Loucy (cell line): ENCODE measurements around the gene MRPL18.

ENCODE experiments used
- H2AFZ ChIP-seq: fragments of 200-600 bp; sonication (generic); 2 replicates; pipeline ENCODE4 v1.6.0; 2016; ENCODE audit warnings: antibody characterized with exemption, mild to moderate bottlenecking, low read length, moderate library complexity
- H3F3A ChIP-seq: fragments of 200-600 bp; 2 replicates; pipeline ENCODE4 v1.6.0; 2016; ENCODE audit warnings: antibody characterized with exemption, low read depth, mild to moderate bottlenecking
- H3K27me3 ChIP-seq: fragments of 200-600 bp; sonication (generic); 2 replicates; pipeline ENCODE4 v1.6.1; 2014; ENCODE audit warnings: low read length, mild to moderate bottlenecking; ENCODE audit not compliant: insufficient read depth, poor library complexity, severe bottlenecking
- H3K36me3 ChIP-seq: fragments of 200-600 bp; sonication (generic); 2 replicates; pipeline ENCODE4 v1.6.1; 2016; ENCODE audit warnings: low read length; ENCODE audit not compliant: insufficient read depth
- H3K4me1 ChIP-seq: fragments of 200-600 bp; sonication (generic); 2 replicates; pipeline ENCODE4 v1.5.1; 2014; ENCODE audit warnings: low read length, mild to moderate bottlenecking; ENCODE audit not compliant: insufficient read depth, poor library complexity, severe bottlenecking
- H3K4me2 ChIP-seq: fragments of 200-600 bp; sonication (generic); 2 replicates; pipeline ENCODE4 v1.6.0; 2014; ENCODE audit warnings: antibody characterized with exemption, low read length, low read depth, mild to moderate bottlenecking; ENCODE audit not compliant: poor library complexity, severe bottlenecking
- H3K4me3 ChIP-seq: fragments of 200-600 bp; sonication (generic); 2 replicates; pipeline ENCODE4 v1.5.1; 2014; ENCODE audit warnings: low read length, mild to moderate bottlenecking, mixed read lengths; ENCODE audit not compliant: poor library complexity, severe bottlenecking
- H3K79me2 ChIP-seq: fragments of 200-600 bp; sonication (generic); 2 replicates; pipeline ENCODE4 v1.6.1; 2014; ENCODE audit warnings: low read length; ENCODE audit not compliant: insufficient read depth
- H3K9ac ChIP-seq: fragments of 200-600 bp; sonication (generic); 2 replicates; pipeline ENCODE4 v1.6.0; 2014; ENCODE audit warnings: mild to moderate bottlenecking, low read depth, low read length, moderate library complexity; ENCODE audit not compliant: poor library complexity, severe bottlenecking
- H3K9me2 ChIP-seq: fragments of 200-600 bp; sonication (generic); replicated peaks from 2 replicates; pipeline ENCODE4 v1.6.1; 2016; ENCODE audit warnings: low read depth, low read length, mixed read lengths
- H3K9me3 ChIP-seq: fragments of 200-600 bp; sonication (generic); 2 replicates; pipeline ENCODE4 v1.6.1; 2014; ENCODE audit warnings: mild to moderate bottlenecking, antibody characterized with exemption, low read length, low read depth; ENCODE audit not compliant: insufficient read depth
- H4K20me1 ChIP-seq: fragments of 200-600 bp; sonication (generic); 2 replicates; pipeline ENCODE4 v1.6.0; 2014; ENCODE audit warnings: antibody characterized with exemption, low read length, mild to moderate bottlenecking; ENCODE audit not compliant: insufficient read depth, poor library complexity, severe bottlenecking
- EZH2phosphoT487 ChIP-seq: fragments of 200-600 bp; IDR thresholded peaks from 2 replicates; pipeline ENCODE4 v1.6.1; 2018; ENCODE audit warnings: antibody characterized with exemption, mild to moderate bottlenecking, moderate library complexity, borderline replicate concordance
- TF ChIP-seq, protein P1 (sequence below): fragments of 200-600 bp; sonication (generic); conservative IDR thresholded peaks from 2 replicates; pipeline ENCODE4 v1.5.1; 2014; ENCODE audit warnings: mild to moderate bottlenecking, antibody characterized with exemption, low read length

The MRPL18 gene

DNA sequence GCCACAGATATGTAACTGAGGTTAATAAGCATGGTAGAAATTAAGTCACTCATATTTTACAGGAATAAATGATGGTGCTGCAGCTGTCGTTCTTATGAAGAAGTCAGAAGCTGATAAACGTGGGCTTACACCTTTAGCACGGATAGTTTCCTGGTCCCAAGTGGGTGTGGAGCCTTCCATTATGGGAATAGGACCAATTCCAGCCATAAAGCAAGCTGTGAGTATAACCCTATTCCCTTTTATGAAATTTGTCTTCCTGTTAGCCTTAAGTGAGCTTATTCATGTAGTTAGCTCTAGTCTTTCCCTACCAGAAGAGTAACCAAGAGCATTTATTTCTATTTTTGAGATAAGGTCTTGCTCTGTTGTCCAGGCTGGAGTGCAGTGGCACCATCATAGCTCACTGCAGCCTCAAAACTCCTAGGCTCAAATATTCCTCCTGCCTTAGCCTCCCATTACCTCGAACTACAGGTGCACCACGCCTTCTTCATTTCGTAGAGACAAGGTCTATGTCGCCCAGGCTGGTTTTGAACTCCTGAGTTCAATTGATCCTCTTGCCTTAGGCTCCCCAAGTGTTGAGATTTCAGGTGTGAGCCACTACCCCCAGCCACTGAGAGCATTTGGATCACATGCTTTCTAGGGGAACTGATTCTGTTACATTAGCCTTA, 12.9 kb upstream of the MRPL18 start:
- H3K36me3 ChIP-seq, result peaks cover 81% of the 10 kb centered on the region

DNA sequence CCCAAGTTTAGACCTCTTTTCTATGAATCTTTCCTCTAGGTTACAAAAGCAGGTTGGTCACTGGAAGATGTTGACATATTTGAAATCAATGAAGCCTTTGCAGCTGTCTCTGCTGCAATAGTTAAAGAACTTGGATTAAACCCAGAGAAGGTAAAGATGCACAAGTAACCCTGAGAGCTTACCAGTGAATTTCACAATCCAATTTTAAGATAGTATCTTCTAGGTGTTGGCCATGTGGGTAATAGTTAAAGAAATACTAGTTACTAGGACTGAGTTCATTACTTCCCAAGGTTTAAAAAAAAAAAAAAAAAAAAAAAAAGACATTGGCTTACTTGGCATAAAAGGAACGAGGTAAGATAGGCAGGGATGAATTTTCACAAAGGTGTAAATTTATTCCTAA, 12.1 kb upstream of the MRPL18 start:
- H4K20me1 ChIP-seq, result peaks cover 35% of the 10 kb centered on the region
- peaks cover 30% of the 10 kb centered on the region for H3K79me2 ChIP-seq
- no peak overlapping the region for H3K4me3 ChIP-seq
- H3K9me2 ChIP-seq, result no peaks in the 10 kb centered on the region
- H3K36me3 ChIP-seq, result peaks cover 83% of the 10 kb centered on the region
- no peaks in the 10 kb centered on the region for H3K9me3 ChIP-seq
- no peaks in the 10 kb centered on the region for H3K27me3 ChIP-seq
- no peak overlapping the region for H2AFZ ChIP-seq
- no peak overlapping the region for H3K4me2 ChIP-seq
- peaks cover 22% of the 10 kb centered on the region for H3K4me1 ChIP-seq
- TF ChIP-seq, protein P1, sequence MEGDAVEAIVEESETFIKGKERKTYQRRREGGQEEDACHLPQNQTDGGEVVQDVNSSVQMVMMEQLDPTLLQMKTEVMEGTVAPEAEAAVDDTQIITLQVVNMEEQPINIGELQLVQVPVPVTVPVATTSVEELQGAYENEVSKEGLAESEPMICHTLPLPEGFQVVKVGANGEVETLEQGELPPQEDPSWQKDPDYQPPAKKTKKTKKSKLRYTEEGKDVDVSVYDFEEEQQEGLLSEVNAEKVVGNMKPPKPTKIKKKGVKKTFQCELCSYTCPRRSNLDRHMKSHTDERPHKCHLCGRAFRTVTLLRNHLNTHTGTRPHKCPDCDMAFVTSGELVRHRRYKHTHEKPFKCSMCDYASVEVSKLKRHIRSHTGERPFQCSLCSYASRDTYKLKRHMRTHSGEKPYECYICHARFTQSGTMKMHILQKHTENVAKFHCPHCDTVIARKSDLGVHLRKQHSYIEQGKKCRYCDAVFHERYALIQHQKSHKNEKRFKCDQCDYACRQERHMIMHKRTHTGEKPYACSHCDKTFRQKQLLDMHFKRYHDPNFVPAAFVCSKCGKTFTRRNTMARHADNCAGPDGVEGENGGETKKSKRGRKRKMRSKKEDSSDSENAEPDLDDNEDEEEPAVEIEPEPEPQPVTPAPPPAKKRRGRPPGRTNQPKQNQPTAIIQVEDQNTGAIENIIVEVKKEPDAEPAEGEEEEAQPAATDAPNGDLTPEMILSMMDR, result no peak
- TF ChIP-seq EZH2phosphoT487, result no peak
- peaks cover 9% of the 10 kb centered on the region; the same call in 1 of the 2 replicates for H3F3A ChIP-seq
- no peak overlapping the region for H3K9ac ChIP-seq

More for the DNA sequence above, 12.9 kb upstream of the MRPL18 start:
- Histone ChIP-seq H3K27me3 (no peaks in the 10 kb centered on the region), H3K9me3 (no peaks in the 10 kb centered on the region), H3K9me2 (no peaks in the 10 kb centered on the region), H3F3A (peaks cover 9% of the 10 kb centered on the region; the same call in 1 of the 2 replicates), H3K9ac (no peak overlapping the region), H3K4me2 (no peak overlapping the region), H3K79me2 (peaks cover 22% of the 10 kb centered on the region), H4K20me1 (peaks cover 28% of the 10 kb centered on the region), H3K4me3 (no peak overlapping the region), H3K4me1 (peaks cover 15% of the 10 kb centered on the region), H2AFZ (no peak overlapping the region)
- TF ChIP-seq, protein P1, result no peak
- TF ChIP-seq EZH2phosphoT487, result no peak

DNA sequence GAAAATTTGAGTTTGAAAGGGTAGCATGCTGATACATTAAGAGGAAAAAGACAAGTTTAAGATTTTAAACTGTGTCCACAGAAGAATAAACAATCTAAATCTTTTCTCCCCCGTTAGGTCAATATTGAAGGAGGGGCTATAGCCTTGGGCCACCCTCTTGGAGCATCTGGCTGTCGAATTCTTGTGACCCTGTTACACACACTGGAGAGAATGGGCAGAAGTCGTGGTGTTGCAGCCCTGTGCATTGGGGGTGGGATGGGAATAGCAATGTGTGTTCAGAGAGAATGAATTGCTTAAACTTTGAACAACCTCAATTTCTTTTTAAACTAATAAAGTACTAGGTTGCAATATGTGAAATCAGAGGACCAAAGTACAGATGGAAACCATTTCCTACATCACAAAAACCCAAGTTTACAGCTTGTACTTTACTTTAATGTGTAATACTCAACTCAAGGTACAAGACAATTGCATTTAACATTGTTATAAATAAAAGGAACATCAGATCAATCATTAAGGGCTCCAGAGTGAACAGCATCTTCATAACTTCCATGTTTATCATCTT, 11.6 kb upstream of the MRPL18 start:
- Histone ChIP-seq H3K4me1 (peaks cover 27% of the 10 kb centered on the region), H3K79me2 (peaks cover 35% of the 10 kb centered on the region), H3K4me2 (no peak overlapping the region), H3K27me3 (no peaks in the 10 kb centered on the region), H3K9ac (no peak overlapping the region), H2AFZ (no peak overlapping the region), H3K36me3 (peaks cover 88% of the 10 kb centered on the region), H3K4me3 (no peak overlapping the region), H3K9me3 (no peaks in the 10 kb centered on the region), H3F3A (peaks cover 9% of the 10 kb centered on the region; the same call in 1 of the 2 replicates), H3K9me2 (no peaks in the 10 kb centered on the region), H4K20me1 (peaks cover 40% of the 10 kb centered on the region)
- no peak for TF ChIP-seq EZH2phosphoT487
- TF ChIP-seq, protein P1, result no peak
